ENCODE measurements around the gene BANK1.

- TF ChIP-seq RCOR1 (IDR thresholded peaks at IDR 0.05; ENCODE audit: low read length) (no peak), CTCF (IDR thresholded peaks at IDR 0.05) (no peak), NRF1 (IDR thresholded peaks at IDR 0.05; ENCODE audit: low read depth, low read length) (no peak), SMC3 (IDR thresholded peaks at IDR 0.05; ENCODE audit: low read depth, low read length) (no peak), RAD21 (IDR thresholded peaks at IDR 0.05; ENCODE audit: low read length) (no peak)
These were observed 65.6 kb downstream of the BANK1 start for GRCh38 chr4:101856149-101856548.
